Lung (tissue), 12 donors: ENCODE measurements around the gene LDLRAD2. TPM values are rescaled to one million over a fixed set of nuclear protein-coding genes. Genes with fewer than 3 reads are reported as not detected.
A peak's percentile ranks its signal among the peaks of the same experiment; 100 is the strongest.

ENCODE experiments used
- ATAC-seq: fragments of 200-7000 bp; cut with Tn5 transposase; one replicate; pipeline ENCODE4 v1.9.1; 2020; ENCODE audit warnings: moderate number of reproducible peaks; ENCODE audit not compliant: insufficient read depth, low FRiP score
- DNase-seq, 3 donors: peaks; one replicate each; pipeline ENCODE4 v3.0.0-alpha.2; 2013 to 2017
- H3K27ac ChIP-seq, 2 donors: one replicate each; pipeline ENCODE4 v1.5.1; 2013; ENCODE audit warnings: mild to moderate bottlenecking in 2 of 2, moderate library complexity in 2 of 2, control low read depth in 1 of 2, inconsistent platforms in 1 of 2, low read depth in 1 of 2, low read length in 1 of 2
- H3K27me3 ChIP-seq, 3 donors: one replicate each; pipeline ENCODE4 v1.5.1; 2013; ENCODE audit warnings: low read length in 2 of 3; ENCODE audit not compliant: control insufficient read depth in 3 of 3, insufficient read depth in 3 of 3
- H3K36me3 ChIP-seq, 4 donors: one replicate each; pipeline ENCODE4 v1.5.1; 2013; ENCODE audit warnings: low read length in 4 of 4, mild to moderate bottlenecking in 1 of 4, moderate library complexity in 1 of 4; ENCODE audit not compliant: control insufficient read depth in 4 of 4, insufficient read depth in 4 of 4
- H3K4me1 ChIP-seq, 5 donors: one replicate each; pipeline ENCODE4 v1.5.1; 2013; ENCODE audit warnings: low read length in 5 of 5, mild to moderate bottlenecking in 2 of 5, moderate library complexity in 1 of 5; ENCODE audit not compliant: control insufficient read depth in 5 of 5, insufficient read depth in 5 of 5
- H3K4me3 ChIP-seq: one replicate; pipeline ENCODE4 v1.5.1; 2013; ENCODE audit warnings: mild to moderate bottlenecking, control low read depth, moderate library complexity
- H3K9ac ChIP-seq, 2 donors: one replicate each; pipeline ENCODE4 v1.5.1; 2013; ENCODE audit warnings: low read length in 2 of 2, control low read depth in 1 of 2; ENCODE audit not compliant: insufficient read depth in 1 of 2
- H3K9me3 ChIP-seq, 4 donors: one replicate each; pipeline ENCODE4 v1.5.1; 2013; ENCODE audit warnings: low read length in 3 of 4, mild to moderate bottlenecking in 1 of 4, moderate library complexity in 1 of 4; ENCODE audit not compliant: control insufficient read depth in 4 of 4, insufficient read depth in 3 of 4
- WGBS, 2 donors: extraction: QIAGEN DNeasy Blood & Tissue Kit; methylation state at CpG; one replicate each; pipeline ENCODE4 v1.1.7; 2013; 5-methylcytosine and 5-hydroxymethylcytosine counted together
- polyA plus RNA-seq, 2 donors: library from polyadenylated mRNA; stranded (reverse); fragments of 200-250 nt; gene quantifications; one replicate each; pipeline ENCODE4 v1.2.1, GENCODE V29; 2013
- total RNA-seq, 2 donors: library from RNA; depleted of rRNA in 1 of 2; stranded (reverse); fragments of >200 nt in 1 of 2; gene quantifications; one replicate each; pipeline ENCODE4 v1.2.1, GENCODE V29; 2014 to 2021
- TF ChIP-seq, protein P1 (sequence below): IDR thresholded peaks from 2 replicates; pipeline ENCODE4 v1.5.1; 2012; ENCODE audit warnings: mild to moderate bottlenecking; ENCODE audit errors: control extremely low read depth, extremely low read depth
- donor health status: control.
- donor health status: control.
- donor health status: Bipolar disorder and iron deficiency.
- donor health status: healthy.
- donor health status: DM: yes; HTN: yes; CAD: no.

Gene LDLRAD2
- total and polyA plus RNA-seq, 4 donors = 0.20 to 2.8 (median 0.54) TPM

DNA sequence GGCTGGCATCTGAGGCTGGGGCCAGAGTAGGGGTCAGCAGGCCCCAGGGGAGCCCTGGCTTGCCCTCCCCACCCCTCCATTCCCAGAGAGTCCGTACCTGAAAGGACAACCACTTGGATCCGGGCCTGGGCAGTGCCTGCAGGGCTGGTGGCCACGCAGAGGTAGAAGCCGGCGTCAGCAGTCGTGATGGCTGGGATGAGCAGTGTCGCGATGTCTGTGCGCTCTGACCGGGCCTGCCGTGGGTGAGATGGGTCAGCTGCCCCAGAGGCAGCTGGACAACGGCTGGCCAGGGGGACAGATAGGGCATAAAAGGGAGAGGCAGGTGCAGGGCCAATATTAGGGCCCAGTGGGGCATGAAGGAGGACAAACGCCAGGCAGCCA is 42.7 kb downstream of the LDLRAD2 start:
- Histone ChIP-seq H3K9ac (no peak overlapping the region), H3K4me3 (no peak overlapping the region), H3K9me3 (peaks cover 0 to 2% (median 0%) of the 10 kb centered on the region in 4 donors), H3K27ac (no peak overlapping the region), H3K36me3 (peaks cover 9 to 74% (median 21%) of the 10 kb centered on the region in 4 donors), H3K4me1 (no peaks in the 10 kb centered on the region), H3K27me3 (no peaks in the 10 kb centered on the region)
- TF ChIP-seq, protein P1, sequence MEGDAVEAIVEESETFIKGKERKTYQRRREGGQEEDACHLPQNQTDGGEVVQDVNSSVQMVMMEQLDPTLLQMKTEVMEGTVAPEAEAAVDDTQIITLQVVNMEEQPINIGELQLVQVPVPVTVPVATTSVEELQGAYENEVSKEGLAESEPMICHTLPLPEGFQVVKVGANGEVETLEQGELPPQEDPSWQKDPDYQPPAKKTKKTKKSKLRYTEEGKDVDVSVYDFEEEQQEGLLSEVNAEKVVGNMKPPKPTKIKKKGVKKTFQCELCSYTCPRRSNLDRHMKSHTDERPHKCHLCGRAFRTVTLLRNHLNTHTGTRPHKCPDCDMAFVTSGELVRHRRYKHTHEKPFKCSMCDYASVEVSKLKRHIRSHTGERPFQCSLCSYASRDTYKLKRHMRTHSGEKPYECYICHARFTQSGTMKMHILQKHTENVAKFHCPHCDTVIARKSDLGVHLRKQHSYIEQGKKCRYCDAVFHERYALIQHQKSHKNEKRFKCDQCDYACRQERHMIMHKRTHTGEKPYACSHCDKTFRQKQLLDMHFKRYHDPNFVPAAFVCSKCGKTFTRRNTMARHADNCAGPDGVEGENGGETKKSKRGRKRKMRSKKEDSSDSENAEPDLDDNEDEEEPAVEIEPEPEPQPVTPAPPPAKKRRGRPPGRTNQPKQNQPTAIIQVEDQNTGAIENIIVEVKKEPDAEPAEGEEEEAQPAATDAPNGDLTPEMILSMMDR = no peak
- 95 to 96% methylated on average over 13 of the region's 13 CpGs for WGBS, 2 donors
- ATAC-seq = no peak
- no peak for DNase-seq

DNA sequence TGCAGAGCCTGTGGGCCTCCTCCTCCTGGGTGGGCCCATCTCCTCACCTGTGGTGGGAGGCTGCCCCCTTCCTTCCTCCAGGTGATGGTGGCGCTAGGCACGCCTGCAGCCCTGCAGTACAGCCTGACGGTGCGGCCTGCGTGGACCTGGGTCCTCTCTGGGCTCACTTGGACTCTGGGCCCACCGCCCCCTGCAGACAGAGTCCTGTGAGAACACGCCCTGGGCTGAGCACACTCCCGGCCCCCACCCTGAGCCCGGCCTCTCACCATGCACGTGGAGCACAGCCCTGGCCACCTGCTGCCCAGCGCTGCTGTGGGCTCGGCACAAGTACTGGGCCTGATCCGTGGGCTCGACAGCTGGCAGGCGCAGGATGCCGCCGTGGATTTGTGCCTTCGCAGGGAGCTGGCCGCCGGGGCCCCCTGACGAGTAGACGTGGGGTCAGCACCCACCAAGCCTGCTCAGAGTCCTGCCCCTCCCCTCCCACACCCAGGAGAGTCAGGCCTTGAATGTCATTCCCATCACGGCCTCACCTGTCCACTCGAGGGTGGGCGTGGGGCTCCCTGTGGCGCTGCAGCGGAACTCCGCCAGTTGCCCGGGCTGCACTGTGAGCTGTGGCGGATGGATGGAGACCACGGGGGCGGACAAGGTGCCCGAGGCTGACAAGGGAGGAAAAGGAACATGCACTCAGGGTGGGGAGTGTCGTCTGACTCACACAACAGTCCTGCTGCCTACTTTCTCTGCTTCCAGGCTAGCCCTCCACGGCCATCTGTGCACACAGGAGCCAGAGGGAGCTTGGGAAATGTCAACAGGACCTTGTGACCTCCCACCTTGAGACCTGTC is 43.4 kb downstream of the LDLRAD2 start:
- Histone ChIP-seq H3K9me3 (peaks cover 0 to 2% (median 0%) of the 10 kb centered on the region in 4 donors), H3K4me3 (no peak overlapping the region), H3K27ac (no peak overlapping the region), H3K4me1 (no peaks in the 10 kb centered on the region), H3K27me3 (no peaks in the 10 kb centered on the region), H3K36me3 (peaks cover 9 to 72% (median 21%) of the 10 kb centered on the region in 4 donors), H3K9ac (no peak overlapping the region)
- WGBS, 2 donors = 91 to 92% methylated on average over 32 to 35 of the region's 35 CpGs
- DNase-seq (no peak), ATAC-seq (no peak)
- TF ChIP-seq, protein P1 = no peak

DNA sequence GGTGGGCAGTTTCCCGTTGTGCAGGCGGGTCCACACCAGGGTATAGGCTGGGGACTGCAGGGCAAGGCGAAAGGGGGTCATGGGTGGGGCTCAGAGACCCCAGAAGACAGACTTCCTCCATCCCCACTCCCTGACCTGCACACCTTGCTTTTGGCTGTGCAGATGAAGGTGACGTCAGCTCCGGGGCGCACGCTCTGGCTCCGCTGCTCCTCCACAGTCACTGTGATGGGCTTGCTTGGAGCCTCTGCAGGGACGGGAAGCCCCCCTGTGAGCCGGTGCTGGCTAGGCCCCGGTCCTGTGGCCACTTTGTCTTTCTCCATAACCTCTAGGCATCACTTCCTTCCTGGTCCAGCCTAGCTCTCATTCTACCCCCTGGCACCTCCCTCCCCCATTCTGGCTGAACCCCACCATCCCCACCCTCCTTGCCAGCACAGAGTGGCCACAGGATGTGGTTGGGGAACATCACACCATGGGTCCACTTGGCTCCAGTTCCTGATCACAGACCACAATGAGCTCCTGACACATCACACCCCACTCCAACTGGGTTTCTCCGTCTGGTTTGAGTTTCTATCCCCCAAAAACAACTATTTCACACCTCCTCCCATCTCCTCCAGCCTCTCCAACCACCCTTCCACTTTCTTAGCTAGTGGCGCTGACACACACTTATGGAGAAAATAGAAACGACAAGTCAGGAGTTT is 45.2 kb downstream of the LDLRAD2 start:
- TF ChIP-seq, protein P1 = no peak
- 72 to 84% methylated on average over 14 of the region's 14 CpGs for WGBS, 2 donors
- DNase-seq = peak in 1 of 3 donors; percentile 7
- no peak overlapping the region for H3K9ac ChIP-seq
- H3K36me3 ChIP-seq = peaks cover 19 to 68% (median 26%) of the 10 kb centered on the region in 4 donors
- no peak for ATAC-seq
- H3K9me3 ChIP-seq = no peaks in the 10 kb centered on the region
- no peaks in the 10 kb centered on the region for H3K4me1 ChIP-seq
- H3K27me3 ChIP-seq = no peaks in the 10 kb centered on the region
- no peak overlapping the region for H3K4me3 ChIP-seq
- no peak overlapping the region for H3K27ac ChIP-seq
